Skeletal muscle tissue (tissue), 4 donors: ENCODE measurements around the gene PUS1. TPM values are rescaled to one million over a fixed set of nuclear protein-coding genes. Genes with fewer than 3 reads are reported as not detected.
"Not testable (repeated sequence)": the region's sequence is repeated elsewhere in the genome, so short reads cannot be mapped to it uniquely, and the experiment has no call there.

Source experiments
- H3K27ac ChIP-seq: one replicate; pipeline ENCODE4 v1.7.0; 2013; ENCODE audit warnings: mild to moderate bottlenecking, low read depth, low read length, inconsistent platforms
- H3K27me3 ChIP-seq, 3 donors: one replicate each; pipeline ENCODE4 v1.7.0; 2013; ENCODE audit warnings: low read length in 3 of 3; ENCODE audit not compliant: control insufficient read depth in 3 of 3, insufficient read depth in 3 of 3
- H3K36me3 ChIP-seq, 3 donors: one replicate each; pipeline ENCODE4 v1.7.0; 2013; ENCODE audit warnings: low read length in 3 of 3; ENCODE audit not compliant: control insufficient read depth in 3 of 3, insufficient read depth in 3 of 3
- H3K4me1 ChIP-seq, 3 donors: one replicate each; pipeline ENCODE4 v1.7.0; 2013; ENCODE audit warnings: low read length in 3 of 3, mild to moderate bottlenecking in 3 of 3; ENCODE audit not compliant: control insufficient read depth in 3 of 3, insufficient read depth in 3 of 3
- H3K4me3 ChIP-seq, 3 donors: one replicate each; pipeline ENCODE4 v1.7.0; 2013; ENCODE audit warnings: low read length in 3 of 3
- H3K9ac ChIP-seq, 3 donors: one replicate each; pipeline ENCODE4 v1.7.0; 2013; ENCODE audit warnings: low read length in 3 of 3, mild to moderate bottlenecking in 3 of 3, moderate library complexity in 2 of 3, low read depth in 1 of 3
- H3K9me3 ChIP-seq, 3 donors: one replicate each; pipeline ENCODE4 v1.7.0; 2013; ENCODE audit warnings: low read length in 3 of 3; ENCODE audit not compliant: control insufficient read depth in 3 of 3
- total RNA-seq: library from RNA; depleted of rRNA; stranded (reverse); fragments of >200 nt; gene quantifications from one replicate; pipeline ENCODE4 v1.2.3, GENCODE V29; 2014
- donor health status: Osteomylitis.

Gene PUS1
- total RNA-seq = 4.7 TPM

- Histone ChIP-seq H3K9ac (peak within 1 kb of the TSS; percentile 72 to 84 (median 80)), H3K27me3 (no peaks in the 10 kb centered on the region), H3K9me3 (no peaks in the 10 kb centered on the region), H3K4me3 (peak within 1 kb of the TSS; percentile 72 to 88 (median 83)), H3K36me3 (peaks cover 18 to 24% (median 21%) of the 10 kb centered on the region in 3 donors), H3K4me1 (peaks cover 11 to 14% (median 14%) of the 10 kb centered on the region in 3 donors), H3K27ac (peak within 1 kb of the TSS; percentile 47)
Measured at GRCh38 chr12:131928711-131929580, at the start of gene PUS1. TSS of gene PUS1 (plus strand) at chr12:131929276. CDS start at chr12:131929723, 447 bp downstream.

DNA sequence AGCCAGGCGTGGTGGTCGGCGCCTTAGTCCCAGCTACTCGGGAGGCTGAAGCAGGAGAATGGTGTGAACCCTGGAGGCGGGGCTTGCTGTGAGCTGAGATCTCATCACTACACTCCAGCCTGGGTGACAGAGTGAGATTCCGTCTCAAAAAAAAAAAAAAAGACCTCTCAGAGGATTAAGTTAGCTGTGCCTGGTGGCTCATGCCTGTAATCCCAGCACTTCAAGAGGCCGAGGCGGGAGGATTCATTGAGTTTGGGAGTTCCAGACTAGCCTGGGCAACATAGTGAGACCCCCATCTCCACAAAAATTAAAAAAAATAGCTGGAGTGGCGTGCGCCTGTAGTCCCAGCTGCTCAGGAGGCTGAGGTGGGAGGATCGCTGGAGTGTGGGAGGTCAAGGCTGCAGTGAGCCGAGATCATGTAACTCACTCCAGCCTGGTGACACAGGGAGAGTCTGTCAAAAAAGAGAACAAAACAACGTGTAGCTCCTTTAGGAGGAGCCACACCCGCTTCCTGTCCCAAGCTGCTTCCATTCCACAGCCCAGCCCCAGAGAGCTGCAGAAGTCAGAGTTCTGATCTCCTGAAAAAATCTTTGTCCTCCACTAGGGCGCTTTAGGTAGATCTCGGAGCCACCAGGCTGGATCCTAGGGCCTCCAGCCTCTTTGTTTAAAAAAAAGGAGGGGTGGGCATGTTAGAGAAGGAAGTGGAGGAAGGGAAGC, 46.1 kb upstream of the PUS1 start:
- H3K9me3 ChIP-seq = no peaks in the 10 kb centered on the region
- H3K9ac ChIP-seq = no peak overlapping the region
- no peaks in the 10 kb centered on the region for H3K27me3 ChIP-seq
- no peaks in the 10 kb centered on the region for H3K4me1 ChIP-seq
- H3K4me3 ChIP-seq = no peak overlapping the region
- H3K36me3 ChIP-seq = no peaks in the 10 kb centered on the region
- H3K27ac ChIP-seq = no peak overlapping the region

GRCh38 chr12:131883521-131883900, 45.6 kb upstream of the PUS1 start:
- H3K27ac ChIP-seq = no peak overlapping the region
- no peaks in the 10 kb centered on the region for H3K4me1 ChIP-seq
- no peak overlapping the region for H3K9ac ChIP-seq
- no peaks in the 10 kb centered on the region for H3K9me3 ChIP-seq
- H3K4me3 ChIP-seq = no peak overlapping the region
- H3K27me3 ChIP-seq = no peaks in the 10 kb centered on the region
- H3K36me3 ChIP-seq = no peaks in the 10 kb centered on the region

DNA sequence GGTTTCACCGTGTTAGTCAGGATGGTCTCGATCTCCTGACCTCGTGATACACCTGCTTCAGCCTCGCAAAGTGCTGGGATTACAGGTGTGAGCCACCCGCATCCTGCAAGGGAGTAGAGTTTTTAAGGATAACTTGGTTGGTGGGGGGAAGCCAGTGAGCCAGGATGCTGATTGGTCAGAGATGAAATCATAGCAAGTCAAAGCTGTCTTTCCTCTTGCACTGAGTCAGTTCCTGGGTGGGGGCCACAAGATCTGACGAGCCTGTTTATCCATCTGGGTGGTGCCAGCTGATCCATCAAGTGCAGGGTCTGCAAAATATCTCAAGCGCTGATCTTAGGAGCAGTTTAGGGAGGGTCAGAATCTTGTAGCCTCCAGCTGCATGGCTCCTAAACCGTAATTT, 44.0 kb upstream of the PUS1 start:
- not testable (repeated sequence) for H3K36me3 ChIP-seq, H3K4me1 ChIP-seq, H3K27me3 ChIP-seq, H3K4me3 ChIP-seq, H3K9me3 ChIP-seq, H3K9ac ChIP-seq, H3K27ac ChIP-seq

GRCh38 chr12:131885543-131886057, 43.5 kb upstream of the PUS1 start:
- H3K9me3 ChIP-seq = no peaks in the 10 kb centered on the region
- H3K4me3 ChIP-seq = no peak overlapping the region
- H3K36me3 ChIP-seq = no peaks in the 10 kb centered on the region
- no peak overlapping the region for H3K9ac ChIP-seq
- H3K27ac ChIP-seq = no peak overlapping the region
- no peaks in the 10 kb centered on the region for H3K27me3 ChIP-seq
- H3K4me1 ChIP-seq = no peaks in the 10 kb centered on the region

GRCh38 chr12:131891722-131892121, 37.4 kb upstream of the PUS1 start:
- H3K27me3 ChIP-seq, H3K4me3 ChIP-seq, H3K36me3 ChIP-seq, H3K9ac ChIP-seq, H3K27ac ChIP-seq, H3K9me3 ChIP-seq: not testable (repeated sequence)
- H3K4me1 ChIP-seq = peaks cover 9 to 14% (median 11%) of the 10 kb centered on the region in 3 donors

DNA sequence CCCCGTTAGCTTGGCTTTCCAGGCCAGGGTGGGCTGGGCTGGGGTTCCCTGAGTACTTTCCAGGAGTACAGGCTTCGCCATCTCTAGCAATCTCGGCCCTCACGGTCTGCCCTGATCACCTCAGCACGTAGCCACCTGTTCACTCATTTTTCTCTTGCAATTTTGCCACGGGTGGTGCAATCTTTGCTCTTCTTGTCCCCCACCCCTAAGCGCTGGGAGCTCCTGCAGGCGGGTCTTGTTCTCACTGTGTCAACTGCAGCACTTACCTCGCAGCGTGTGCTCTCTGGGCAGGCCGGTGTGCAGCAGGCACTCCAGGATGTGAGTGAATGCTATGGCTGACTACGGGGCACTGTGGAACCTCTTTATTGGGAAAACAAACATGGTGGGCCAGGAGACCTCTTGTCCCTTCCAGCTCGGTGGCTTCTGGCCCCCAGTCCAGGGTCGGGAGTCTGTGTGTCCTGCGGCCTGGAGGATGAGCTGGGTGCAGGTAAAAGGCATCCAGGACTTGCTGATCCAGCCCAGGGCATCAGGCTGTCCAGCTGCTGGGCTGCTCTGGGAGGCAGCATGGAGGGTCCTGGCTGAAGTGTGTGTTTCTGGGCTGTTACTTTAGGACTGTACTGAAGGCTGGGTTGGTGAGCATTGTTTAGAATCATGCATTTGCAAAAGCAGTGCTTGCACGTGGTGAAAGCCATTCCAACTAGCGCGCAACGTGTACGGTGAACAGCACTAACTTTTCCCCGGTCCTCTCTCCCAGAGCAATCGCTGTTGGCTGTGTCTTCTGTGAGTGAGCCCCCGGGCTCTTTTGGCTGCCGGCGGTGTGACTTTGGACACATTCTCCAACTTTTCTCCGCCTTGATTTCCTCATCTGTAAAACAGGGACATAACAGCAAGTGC, 36.1 kb upstream of the PUS1 start:
- H3K36me3 ChIP-seq = peaks cover 3 to 4% (median 3%) of the 10 kb centered on the region in 3 donors
- no peak overlapping the region for H3K9ac ChIP-seq
- H3K27me3 ChIP-seq = no peaks in the 10 kb centered on the region
- no peak overlapping the region for H3K27ac ChIP-seq
- H3K9me3 ChIP-seq = no peaks in the 10 kb centered on the region
- H3K4me1 ChIP-seq = peaks cover 21 to 26% (median 24%) of the 10 kb centered on the region in 3 donors
- no peak overlapping the region for H3K4me3 ChIP-seq

- Histone ChIP-seq H3K9me3 (no peaks in the 10 kb centered on the region), H3K27me3 (no peaks in the 10 kb centered on the region), H3K36me3 (peaks cover 4 to 6% (median 5%) of the 10 kb centered on the region in 3 donors), H3K27ac (no peak overlapping the region), H3K4me3 (no peak overlapping the region), H3K9ac (no peak overlapping the region), H3K4me1 (peaks cover 26 to 34% (median 29%) of the 10 kb centered on the region in 3 donors)
Measured at GRCh38 chr12:131893605-131894312, 35.3 kb upstream of the PUS1 start.

- no peaks in the 10 kb centered on the region for H3K9me3 ChIP-seq
- peak within 1 kb of the TSS; percentile 80 to 88 (median 88) for H3K4me3 ChIP-seq
- H3K9ac ChIP-seq = peak within 1 kb of the TSS; percentile 97 to 98 (median 97)
- peaks cover 4 to 7% (median 5%) of the 10 kb centered on the region in 3 donors for H3K36me3 ChIP-seq
- H3K27ac ChIP-seq = peak within 1 kb of the TSS; percentile 100
- H3K4me1 ChIP-seq = peaks cover 26 to 34% (median 29%) of the 10 kb centered on the region in 3 donors
- H3K27me3 ChIP-seq = no peaks in the 10 kb centered on the region
Measured at GRCh38 chr12:131894313-131894860, 34.7 kb upstream of the PUS1 start, which contains the start of gene ULK1. TSS of gene ULK1 (plus strand) at chr12:131894622. CDS start at chr12:131895002, 380 bp downstream.
